ENCODE measurements around the gene FAM3A.

The FAM3A gene

DNA sequence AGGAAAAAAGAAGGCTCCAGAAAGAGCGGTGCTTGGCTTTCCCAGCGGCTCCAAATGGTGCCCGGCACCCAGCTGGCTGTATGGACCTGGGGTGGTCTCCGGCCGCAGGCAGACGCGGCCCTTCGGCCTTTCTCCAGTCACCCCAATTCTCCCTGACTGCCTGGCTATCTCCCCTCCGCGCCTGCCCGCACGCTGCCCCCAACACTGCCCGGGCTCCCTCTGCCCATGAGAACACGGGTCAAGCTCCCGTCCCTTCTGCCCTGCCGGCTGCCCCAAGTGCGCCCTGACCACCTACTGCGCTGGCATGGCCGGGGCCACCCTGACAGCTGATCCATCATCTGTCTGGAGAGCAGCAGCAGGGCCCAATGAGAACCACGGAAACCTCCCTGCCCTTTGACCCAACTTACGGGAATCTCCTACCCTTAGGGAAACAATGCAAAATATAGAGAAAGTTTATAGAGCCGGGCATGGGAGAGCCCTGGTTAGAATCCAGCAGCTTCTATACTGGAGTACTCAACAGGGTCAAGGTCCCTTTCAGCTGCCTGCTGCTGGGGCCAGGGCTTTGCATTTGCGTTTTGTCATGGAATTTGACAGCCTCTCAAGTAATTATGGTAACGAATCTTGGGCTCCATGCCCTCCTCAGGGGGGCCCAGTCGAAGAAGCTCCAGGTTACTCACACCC, 1.2 kb upstream of the FAM3A start:
- ATAC-seq, result no peak

DNA sequence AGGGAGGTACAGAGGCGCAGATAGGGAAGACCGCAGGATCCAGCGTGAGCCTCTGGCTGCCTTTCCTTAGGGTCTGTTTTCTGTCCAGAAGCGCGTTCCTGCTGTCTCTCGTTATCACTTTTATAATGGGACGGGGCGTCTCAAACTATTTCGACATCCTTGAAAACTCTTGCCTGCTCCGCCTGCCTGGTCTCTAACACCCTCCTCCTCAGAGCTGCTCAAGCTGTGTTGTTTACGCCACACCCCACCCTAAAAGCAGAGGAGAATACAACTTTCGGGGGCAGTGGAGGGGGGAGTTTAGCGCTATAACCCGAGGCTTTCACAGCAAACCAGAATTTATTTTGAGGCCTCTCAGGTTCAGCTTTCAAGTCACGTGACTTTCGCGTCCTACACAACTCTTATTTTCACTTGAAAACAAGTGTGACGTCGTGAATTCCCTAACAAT, 646 bp upstream of the FAM3A start:
- TF ChIP-seq OSR1 (CRISPR knock-in tag; IDR thresholded peaks at IDR 0.05) (no peak), TCF4 (CRISPR knock-in tag; IDR thresholded peaks at IDR 0.05; ENCODE audit: borderline replicate concordance) (peak; percentile 26; the same call in 1 of the 2 replicates)
- ATAC-seq, result peak; percentile 17

More for the DNA sequence above, 1.2 kb upstream of the FAM3A start:
- TF ChIP-seq ZNF8 (CRISPR knock-in tag; IDR thresholded peaks at IDR 0.05), result no peak
- TF ChIP-seq CREB5 (CRISPR knock-in tag; IDR thresholded peaks at IDR 0.05; ENCODE audit: low read depth), result no peak
- no peak for TF ChIP-seq BACH2 (CRISPR knock-in tag; IDR thresholded peaks at IDR 0.05; ENCODE audit: borderline replicate concordance)
- no peak for TF ChIP-seq ARNTL (CRISPR knock-in tag; IDR thresholded peaks at IDR 0.05; ENCODE audit: borderline replicate concordance, low read depth)
- TF ChIP-seq ZC3H10 (CRISPR knock-in tag; IDR thresholded peaks at IDR 0.05), result no peak
- no peak for TF ChIP-seq ZNF565 (CRISPR knock-in tag; conservative IDR thresholded peaks at IDR 0.05; ENCODE audit: low read depth)
- no peak for TF ChIP-seq ZNF70 (CRISPR knock-in tag; IDR thresholded peaks at IDR 0.05)
- TF ChIP-seq, protein P1, sequence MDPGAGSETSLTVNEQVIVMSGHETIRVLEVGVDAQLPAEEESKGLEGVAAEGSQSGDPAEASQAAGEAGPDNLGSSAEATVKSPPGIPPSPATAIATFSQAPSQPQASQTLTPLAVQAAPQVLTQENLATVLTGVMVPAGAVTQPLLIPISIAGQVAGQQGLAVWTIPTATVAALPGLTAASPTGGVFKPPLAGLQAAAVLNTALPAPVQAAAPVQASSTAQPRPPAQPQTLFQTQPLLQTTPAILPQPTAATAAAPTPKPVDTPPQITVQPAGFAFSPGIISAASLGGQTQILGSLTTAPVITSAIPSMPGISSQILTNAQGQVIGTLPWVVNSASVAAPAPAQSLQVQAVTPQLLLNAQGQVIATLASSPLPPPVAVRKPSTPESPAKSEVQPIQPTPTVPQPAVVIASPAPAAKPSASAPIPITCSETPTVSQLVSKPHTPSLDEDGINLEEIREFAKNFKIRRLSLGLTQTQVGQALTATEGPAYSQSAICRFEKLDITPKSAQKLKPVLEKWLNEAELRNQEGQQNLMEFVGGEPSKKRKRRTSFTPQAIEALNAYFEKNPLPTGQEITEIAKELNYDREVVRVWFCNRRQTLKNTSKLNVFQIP (CRISPR knock-in tag; IDR thresholded peaks at IDR 0.05; ENCODE audit: borderline replicate concordance, low read depth), result no peak

DNA sequence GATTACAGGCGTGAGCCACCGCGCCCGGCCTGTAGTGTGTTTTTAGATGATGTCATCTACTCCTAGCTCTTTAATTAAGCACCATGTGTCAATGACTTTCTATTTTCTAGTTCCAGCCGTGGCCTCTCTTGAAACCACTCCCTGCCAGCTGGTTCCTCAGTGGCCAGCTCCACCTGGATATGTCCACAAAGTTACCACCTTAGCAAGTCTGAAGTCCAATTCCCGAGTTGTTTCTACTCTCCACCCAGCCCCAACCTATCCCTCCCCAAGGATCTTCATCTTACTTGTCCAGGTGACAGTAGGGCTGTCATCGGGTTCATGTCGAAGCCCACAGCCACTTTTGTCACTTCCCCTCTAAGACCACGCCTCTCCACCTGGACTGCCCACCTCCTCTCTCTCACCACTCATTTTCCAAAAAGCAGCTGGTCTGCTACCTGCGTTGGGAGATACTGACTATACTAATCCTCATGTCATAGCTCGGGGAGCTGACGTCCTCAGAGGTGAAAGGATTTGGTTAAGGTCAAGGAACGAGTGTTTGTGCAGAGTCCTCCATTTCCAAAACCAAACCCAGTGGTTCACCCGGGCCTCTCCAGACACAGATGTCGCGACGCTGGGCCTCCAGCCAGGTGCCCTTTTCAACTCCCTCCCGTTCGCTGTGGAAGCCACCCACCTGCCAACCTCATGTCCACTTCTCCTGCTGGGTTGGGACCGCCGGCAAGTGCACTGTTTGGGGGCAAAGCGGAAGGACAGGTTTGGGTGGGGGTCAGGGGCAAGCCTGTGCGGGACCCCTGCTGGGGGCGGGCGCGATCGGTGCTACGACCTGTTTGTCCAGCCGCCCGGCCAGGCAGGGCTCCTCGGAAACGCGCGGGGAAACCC, 704 bp downstream of the FAM3A start:
- peak; percentile 4; the same call in 2 of the 3 replicates for ATAC-seq
- TF ChIP-seq TCF4 (CRISPR knock-in tag; IDR thresholded peaks at IDR 0.05; ENCODE audit: borderline replicate concordance), result no peak

DNA sequence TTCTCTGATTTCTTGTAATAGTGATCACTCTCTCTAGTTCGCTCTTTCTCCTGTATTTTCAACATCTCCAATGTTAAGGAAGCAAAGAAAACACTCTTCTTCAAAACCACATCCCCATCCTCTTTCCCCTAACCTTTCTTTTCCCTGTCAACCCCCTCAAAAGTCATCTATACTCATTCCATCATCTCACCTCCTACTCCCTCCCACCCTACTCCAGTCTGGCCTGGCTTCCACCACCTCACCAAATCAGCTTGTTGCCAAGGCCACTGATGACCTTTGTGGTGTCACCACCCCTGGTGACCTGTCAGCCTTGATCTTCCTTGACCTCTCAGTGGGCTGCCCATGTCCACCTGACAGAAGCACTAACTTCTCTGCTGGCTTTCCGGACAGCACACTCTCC, 2.3 kb downstream of the FAM3A start:
- no peak for ATAC-seq
- no peak for TF ChIP-seq RARB (CRISPR knock-in tag; IDR thresholded peaks at IDR 0.05)
- TF ChIP-seq TOX (CRISPR knock-in tag; IDR thresholded peaks at IDR 0.05; ENCODE audit: borderline replicate concordance), result no peak

- TF ChIP-seq ZNF565 (CRISPR knock-in tag; conservative IDR thresholded peaks at IDR 0.05; ENCODE audit: low read depth), result no peak
- no peak for TF ChIP-seq RARB (CRISPR knock-in tag; IDR thresholded peaks at IDR 0.05)
- no peak for TF ChIP-seq ZC3H10 (CRISPR knock-in tag; IDR thresholded peaks at IDR 0.05)
- TF ChIP-seq SNAI2 (CRISPR knock-in tag; IDR thresholded peaks at IDR 0.05), result no peak
- TF ChIP-seq, protein P2, sequence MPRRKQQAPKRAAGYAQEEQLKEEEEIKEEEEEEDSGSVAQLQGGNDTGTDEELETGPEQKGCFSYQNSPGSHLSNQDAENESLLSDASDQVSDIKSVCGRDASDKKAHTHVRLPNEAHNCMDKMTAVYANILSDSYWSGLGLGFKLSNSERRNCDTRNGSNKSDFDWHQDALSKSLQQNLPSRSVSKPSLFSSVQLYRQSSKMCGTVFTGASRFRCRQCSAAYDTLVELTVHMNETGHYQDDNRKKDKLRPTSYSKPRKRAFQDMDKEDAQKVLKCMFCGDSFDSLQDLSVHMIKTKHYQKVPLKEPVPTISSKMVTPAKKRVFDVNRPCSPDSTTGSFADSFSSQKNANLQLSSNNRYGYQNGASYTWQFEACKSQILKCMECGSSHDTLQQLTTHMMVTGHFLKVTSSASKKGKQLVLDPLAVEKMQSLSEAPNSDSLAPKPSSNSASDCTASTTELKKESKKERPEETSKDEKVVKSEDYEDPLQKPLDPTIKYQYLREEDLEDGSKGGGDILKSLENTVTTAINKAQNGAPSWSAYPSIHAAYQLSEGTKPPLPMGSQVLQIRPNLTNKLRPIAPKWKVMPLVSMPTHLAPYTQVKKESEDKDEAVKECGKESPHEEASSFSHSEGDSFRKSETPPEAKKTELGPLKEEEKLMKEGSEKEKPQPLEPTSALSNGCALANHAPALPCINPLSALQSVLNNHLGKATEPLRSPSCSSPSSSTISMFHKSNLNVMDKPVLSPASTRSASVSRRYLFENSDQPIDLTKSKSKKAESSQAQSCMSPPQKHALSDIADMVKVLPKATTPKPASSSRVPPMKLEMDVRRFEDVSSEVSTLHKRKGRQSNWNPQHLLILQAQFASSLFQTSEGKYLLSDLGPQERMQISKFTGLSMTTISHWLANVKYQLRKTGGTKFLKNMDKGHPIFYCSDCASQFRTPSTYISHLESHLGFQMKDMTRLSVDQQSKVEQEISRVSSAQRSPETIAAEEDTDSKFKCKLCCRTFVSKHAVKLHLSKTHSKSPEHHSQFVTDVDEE (CRISPR knock-in tag; IDR thresholded peaks at IDR 0.05), result no peak
- no peak for TF ChIP-seq ZFP30 (CRISPR knock-in tag; IDR thresholded peaks at IDR 0.05)
- TF ChIP-seq ARNTL (CRISPR knock-in tag; IDR thresholded peaks at IDR 0.05; ENCODE audit: borderline replicate concordance, low read depth), result no peak
- TF ChIP-seq CSDC2 (CRISPR knock-in tag; IDR thresholded peaks at IDR 0.05), result no peak
- no peak for ATAC-seq
These were observed 3.0 kb downstream of the FAM3A start for GRCh38 chrX:154512879-154513553.

- ATAC-seq, result no peak
- TF ChIP-seq RARB (CRISPR knock-in tag; IDR thresholded peaks at IDR 0.05) (no peak), GLIS3 (CRISPR knock-in tag; IDR thresholded peaks at IDR 0.05) (no peak), ZFP3 (CRISPR knock-in tag; IDR thresholded peaks at IDR 0.05) (no peak), ISL1 (CRISPR knock-in tag; IDR thresholded peaks at IDR 0.05) (no peak), TOX (CRISPR knock-in tag; IDR thresholded peaks at IDR 0.05; ENCODE audit: borderline replicate concordance) (no peak), OSR1 (CRISPR knock-in tag; IDR thresholded peaks at IDR 0.05) (no peak), PPARA (CRISPR knock-in tag; IDR thresholded peaks at IDR 0.05; ENCODE audit: borderline replicate concordance) (no peak), ZNF70 (CRISPR knock-in tag; IDR thresholded peaks at IDR 0.05) (no peak)
- TF ChIP-seq, protein P2 (CRISPR knock-in tag; IDR thresholded peaks at IDR 0.05), result no peak
These were observed 4.3 kb downstream of the FAM3A start for GRCh38 chrX:154511761-154512160.
